ENCODE data around the gene ZC3HAV1.
"Not testable (repeated sequence)": the region's sequence is repeated elsewhere in the genome, so short reads cannot be mapped to it uniquely, and the experiment has no call there.

Gene ZC3HAV1

DNA sequence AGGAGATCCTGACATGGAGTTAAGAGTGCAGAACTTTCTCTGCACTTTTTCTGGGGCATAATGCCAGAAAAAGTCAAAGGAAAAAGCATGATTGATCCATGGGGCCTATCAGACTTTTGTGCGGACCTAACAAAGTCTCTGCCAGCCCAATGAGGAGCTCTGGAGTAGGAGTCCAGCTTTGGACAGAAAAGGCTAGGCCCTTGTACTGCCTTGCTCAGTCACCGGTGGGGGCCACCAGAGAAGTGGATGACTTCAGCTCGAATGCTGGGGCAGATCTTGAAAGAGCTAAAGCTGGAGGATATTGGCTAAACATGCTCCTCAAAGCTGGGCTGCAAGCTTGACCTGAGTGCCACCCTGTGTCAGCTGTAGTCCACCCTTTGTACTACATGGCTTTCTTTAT, 2.8 kb upstream of the ZC3HAV1 start:
- H3K4me3 ChIP-seq (replicated peaks; ENCODE audit: low read depth, low read length) = no peak overlapping the region
- TF ChIP-seq, protein P1, sequence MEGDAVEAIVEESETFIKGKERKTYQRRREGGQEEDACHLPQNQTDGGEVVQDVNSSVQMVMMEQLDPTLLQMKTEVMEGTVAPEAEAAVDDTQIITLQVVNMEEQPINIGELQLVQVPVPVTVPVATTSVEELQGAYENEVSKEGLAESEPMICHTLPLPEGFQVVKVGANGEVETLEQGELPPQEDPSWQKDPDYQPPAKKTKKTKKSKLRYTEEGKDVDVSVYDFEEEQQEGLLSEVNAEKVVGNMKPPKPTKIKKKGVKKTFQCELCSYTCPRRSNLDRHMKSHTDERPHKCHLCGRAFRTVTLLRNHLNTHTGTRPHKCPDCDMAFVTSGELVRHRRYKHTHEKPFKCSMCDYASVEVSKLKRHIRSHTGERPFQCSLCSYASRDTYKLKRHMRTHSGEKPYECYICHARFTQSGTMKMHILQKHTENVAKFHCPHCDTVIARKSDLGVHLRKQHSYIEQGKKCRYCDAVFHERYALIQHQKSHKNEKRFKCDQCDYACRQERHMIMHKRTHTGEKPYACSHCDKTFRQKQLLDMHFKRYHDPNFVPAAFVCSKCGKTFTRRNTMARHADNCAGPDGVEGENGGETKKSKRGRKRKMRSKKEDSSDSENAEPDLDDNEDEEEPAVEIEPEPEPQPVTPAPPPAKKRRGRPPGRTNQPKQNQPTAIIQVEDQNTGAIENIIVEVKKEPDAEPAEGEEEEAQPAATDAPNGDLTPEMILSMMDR (IDR thresholded peaks at IDR 0.05; ENCODE audit: low read length, missing control alignments) = no peak
- no peak for DNase-seq (ENCODE audit: low read depth)

DNA sequence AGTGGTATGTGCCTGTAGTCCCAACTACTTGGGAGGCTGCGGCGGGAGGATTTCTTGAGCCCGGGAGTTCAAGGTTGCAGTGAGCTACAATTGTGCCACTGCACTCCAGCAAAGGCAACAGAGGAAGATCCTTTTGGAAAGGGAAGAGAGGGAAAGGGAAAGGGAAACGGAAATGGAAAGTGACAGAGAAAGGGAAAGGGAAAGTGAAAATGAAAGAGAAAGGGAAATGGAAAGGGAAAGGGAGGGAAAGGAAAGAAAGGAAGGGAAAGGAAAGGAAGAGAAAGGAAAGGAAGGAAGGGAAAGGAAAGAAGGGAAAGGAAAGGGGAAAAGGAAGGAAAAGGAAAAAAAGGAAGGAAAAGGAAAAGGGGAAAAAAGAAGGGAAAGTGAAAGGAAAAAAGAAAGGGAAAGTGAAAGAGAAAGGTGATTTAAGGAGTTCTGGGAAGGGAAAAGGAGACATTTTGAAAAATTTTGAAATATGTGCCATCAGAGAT, 2.3 kb upstream of the ZC3HAV1 start:
- H3K4me3 ChIP-seq (replicated peaks; ENCODE audit: low read depth, low read length) = no peak overlapping the region
- DNase-seq (ENCODE audit: low read depth) = no peak
- TF ChIP-seq, protein P1 (IDR thresholded peaks at IDR 0.05; ENCODE audit: low read length, missing control alignments) = no peak

DNA sequence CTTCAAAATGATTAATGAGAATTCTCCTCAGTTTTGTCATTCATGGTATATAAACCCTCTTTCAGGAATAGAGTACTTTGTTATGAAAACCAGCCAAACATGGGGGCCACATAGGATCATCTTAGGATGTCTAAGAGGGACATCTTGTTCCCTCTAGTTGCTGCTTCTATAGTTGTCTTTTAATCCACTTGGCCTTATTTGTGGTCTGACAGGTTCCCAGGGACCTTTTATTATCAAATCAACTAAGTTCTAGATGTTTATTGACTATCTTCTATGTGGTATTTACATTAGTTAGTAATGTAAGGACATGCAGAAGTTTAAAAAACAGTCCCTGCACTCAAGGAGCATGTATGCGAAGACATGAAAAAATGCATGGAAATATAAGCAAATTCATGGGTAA, 1.6 kb upstream of the ZC3HAV1 start:
- TF ChIP-seq, protein P1 (IDR thresholded peaks at IDR 0.05; ENCODE audit: low read length, missing control alignments) = no peak
- H3K4me3 ChIP-seq (replicated peaks; ENCODE audit: low read depth, low read length) = no peak overlapping the region
- no peak for DNase-seq (ENCODE audit: low read depth)

DNA sequence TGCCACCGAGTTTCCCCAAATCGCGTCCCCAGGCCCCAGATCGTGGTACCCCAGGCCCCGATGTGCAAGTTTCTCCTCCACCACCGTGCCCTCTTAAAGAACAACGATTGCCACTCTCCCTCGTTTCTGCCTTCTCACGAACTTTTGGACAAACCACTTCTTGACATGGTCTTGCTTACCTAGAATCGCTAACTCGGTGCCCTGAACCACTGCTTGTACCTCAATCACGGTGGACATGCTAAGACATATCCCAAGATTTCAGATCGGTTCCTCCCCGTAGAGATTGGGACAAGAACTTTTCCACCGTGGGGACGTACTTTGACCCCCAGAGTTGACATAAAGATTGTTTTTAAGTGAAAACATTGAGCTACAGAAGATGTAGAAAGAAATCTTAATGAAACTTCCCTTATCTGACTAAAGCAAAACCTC, 477 bp upstream of the ZC3HAV1 start:
- no peak for DNase-seq (ENCODE audit: low read depth)
- peak overlapping the region; percentile 86 for H3K4me3 ChIP-seq (replicated peaks; ENCODE audit: low read depth, low read length)
- TF ChIP-seq, protein P1 (IDR thresholded peaks at IDR 0.05; ENCODE audit: low read length, missing control alignments) = no peak

DNA sequence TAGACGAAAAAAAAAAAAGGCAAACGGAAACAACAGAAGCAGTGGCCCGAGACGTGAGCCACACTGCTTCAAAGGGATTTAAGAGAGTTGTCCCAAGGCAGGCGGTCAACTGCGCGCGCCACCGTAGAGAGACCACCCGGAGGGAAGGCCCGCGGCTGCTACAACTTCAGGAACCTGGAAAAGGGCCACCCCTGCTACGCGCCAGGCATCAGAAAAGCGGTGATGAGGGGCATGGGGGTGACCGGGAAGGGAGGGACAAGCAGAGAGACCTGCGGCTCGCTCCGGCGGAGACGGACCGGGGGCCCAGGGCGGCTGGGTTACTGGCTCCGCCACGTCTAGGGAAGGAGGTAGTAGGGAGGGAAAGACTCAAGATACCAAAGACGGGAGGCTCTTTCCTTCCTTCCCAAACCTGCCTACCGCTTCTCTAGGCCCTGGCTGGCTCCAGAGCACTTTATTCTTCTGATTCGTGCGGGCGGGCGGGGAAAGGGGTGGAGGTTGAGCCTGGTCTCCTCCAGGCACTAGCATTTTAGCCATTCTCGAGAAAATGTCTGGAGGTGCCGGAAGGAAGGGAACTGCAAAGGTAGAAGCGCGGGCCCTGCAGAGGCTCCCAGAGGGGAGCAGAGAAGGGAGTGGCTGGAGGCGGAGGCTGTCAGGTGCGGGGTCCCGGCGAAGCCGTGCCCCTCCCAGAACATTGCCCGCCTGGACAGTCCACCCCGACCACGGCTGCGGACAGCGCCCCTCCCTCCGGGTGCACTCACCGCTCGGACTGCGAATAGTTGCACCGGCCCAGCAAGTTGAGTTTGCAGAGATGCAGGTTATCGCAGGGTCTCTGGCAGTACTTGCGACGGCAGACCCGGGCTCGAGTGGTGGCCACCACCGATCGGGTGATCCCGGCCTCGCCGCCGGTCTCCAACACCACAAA, 993 bp downstream of the ZC3HAV1 start:
- H3K4me3 ChIP-seq (replicated peaks; ENCODE audit: low read depth, low read length) = peak overlapping the region; percentile 86
- TF ChIP-seq, protein P1 (IDR thresholded peaks at IDR 0.05; ENCODE audit: low read length, missing control alignments) = no peak
- peak; percentile 17 for DNase-seq (ENCODE audit: low read depth)

DNA sequence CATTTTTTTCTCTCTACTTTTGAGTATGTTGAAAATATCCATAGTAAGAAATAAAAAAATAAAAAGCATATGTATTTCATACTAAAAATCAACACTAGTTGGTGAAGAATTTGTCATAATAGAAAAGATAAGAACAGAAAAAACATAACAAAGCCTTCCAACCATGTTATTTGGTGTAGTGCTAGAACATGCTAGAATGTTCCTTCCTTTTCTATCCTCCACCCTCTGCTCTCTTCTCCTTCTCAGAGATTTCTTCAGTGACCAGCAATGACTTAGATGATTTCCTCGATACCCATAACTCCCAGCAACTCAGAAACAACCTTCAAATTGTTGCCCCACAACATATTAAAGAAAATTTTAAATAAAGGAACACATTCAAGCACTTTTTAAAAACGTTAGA, 2.6 kb downstream of the ZC3HAV1 start:
- TF ChIP-seq, protein P1 (IDR thresholded peaks at IDR 0.05; ENCODE audit: low read length, missing control alignments) = no peak
- H3K4me3 ChIP-seq (replicated peaks; ENCODE audit: low read depth, low read length) = no peak overlapping the region
- no peak for DNase-seq (ENCODE audit: low read depth)

DNA sequence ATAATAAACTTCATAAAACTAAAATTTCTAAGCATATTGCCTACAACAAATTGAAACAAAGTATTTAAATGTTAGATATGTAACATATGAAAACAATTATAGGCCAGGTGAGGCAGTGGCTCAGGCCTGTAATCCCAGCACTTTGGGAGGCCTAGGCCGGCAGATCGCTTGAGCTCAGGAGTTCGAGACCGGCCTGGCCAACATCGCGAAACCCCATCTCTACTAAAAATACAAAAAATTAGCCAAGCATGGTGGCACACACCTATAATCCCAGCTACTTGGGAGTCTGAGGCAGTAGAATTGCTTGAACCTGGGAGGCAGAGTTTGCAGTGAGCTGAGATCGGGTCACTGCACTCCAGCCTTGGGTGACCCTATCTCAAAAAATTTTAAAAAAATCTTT, 3.3 kb downstream of the ZC3HAV1 start:
- not testable (repeated sequence) for H3K4me3 ChIP-seq (replicated peaks; ENCODE audit: low read depth, low read length); DNase-seq (ENCODE audit: low read depth)
